Astrocyte (in vitro differentiated cells and primary cell): ENCODE results near the gene HRC. TPM values are rescaled to one million over a fixed set of nuclear protein-coding genes. Genes with fewer than 3 reads are reported as not detected.

Experiments used
- DNase-seq: peaks from one replicate; pipeline ENCODE4 v3.0.0-alpha.2; 2010; ENCODE audit warnings: low read depth
- FAIRE-seq: peaks from 2 replicates; lab custom pipeline; 2011; peaks lifted over from hg19 to GRCh38; lab: Jason Lieb, UNC
- H2AFZ ChIP-seq: 2 replicates; pipeline ENCODE4 v1.6.0; 2012; ENCODE audit warnings: low read depth, low read length, inconsistent platforms
- H3K27ac ChIP-seq: 2 replicates; pipeline ENCODE4 v1.5.1; 2011; ENCODE audit warnings: low read depth, low read length, inconsistent platforms
- H3K27me3 ChIP-seq: 2 replicates; pipeline ENCODE4 v1.6.0; 2011; ENCODE audit warnings: low read length, inconsistent platforms; ENCODE audit not compliant: insufficient read depth
- H3K36me3 ChIP-seq: 2 replicates; pipeline ENCODE4 v1.5.1; 2011; ENCODE audit warnings: low read length, inconsistent platforms; ENCODE audit not compliant: insufficient read depth
- H3K4me1 ChIP-seq: 2 replicates; pipeline ENCODE4 v1.5.1; 2011; ENCODE audit warnings: low read length, inconsistent platforms; ENCODE audit not compliant: insufficient read depth
- H3K4me2 ChIP-seq: 2 replicates; pipeline ENCODE4 v1.6.0; 2012; ENCODE audit warnings: low read length, inconsistent platforms
- H3K4me3 ChIP-seq: 2 replicates; pipeline ENCODE4 v1.5.1; 2011; ENCODE audit warnings: low read depth, mild to moderate bottlenecking, low read length, inconsistent platforms; ENCODE audit not compliant: insufficient read depth
- H3K79me2 ChIP-seq: 2 replicates; pipeline ENCODE4 v1.6.0; 2012; ENCODE audit warnings: mild to moderate bottlenecking, low read length, inconsistent platforms; ENCODE audit not compliant: insufficient read depth
- H3K9ac ChIP-seq: 2 replicates; pipeline ENCODE4 v1.6.0; 2012; ENCODE audit warnings: mild to moderate bottlenecking, low read length, inconsistent platforms
- H3K9me3 ChIP-seq: 2 replicates; pipeline ENCODE4 v1.5.1; 2012; ENCODE audit warnings: low read depth, mild to moderate bottlenecking, low read length, inconsistent platforms; ENCODE audit not compliant: insufficient read depth
- H4K20me1 ChIP-seq: 2 replicates; pipeline ENCODE4 v1.6.0; 2012; ENCODE audit warnings: low read length, inconsistent platforms; ENCODE audit not compliant: insufficient read depth
- H3K27ac Mint-ChIP-seq: one replicate; pipeline ENCODE4 v1.8.0; 2021; ENCODE audit warnings: mild to moderate bottlenecking, mixed read lengths; ENCODE audit not compliant: unreplicated experiment
- H3K27me3 Mint-ChIP-seq: one replicate; pipeline ENCODE4 v1.8.0; 2021; ENCODE audit warnings: low read depth, mixed read lengths; ENCODE audit not compliant: unreplicated experiment
- H3K36me3 Mint-ChIP-seq: one replicate; pipeline ENCODE4 v1.8.0; 2021; ENCODE audit warnings: low read depth, mixed read lengths; ENCODE audit not compliant: unreplicated experiment
- H3K4me1 Mint-ChIP-seq: one replicate; pipeline ENCODE4 v1.8.0; 2021; ENCODE audit warnings: low read depth, mixed read lengths; ENCODE audit not compliant: unreplicated experiment
- H3K4me3 Mint-ChIP-seq: one replicate; pipeline ENCODE4 v1.8.0; 2021; ENCODE audit warnings: mild to moderate bottlenecking, moderate library complexity, mixed read lengths; ENCODE audit not compliant: unreplicated experiment
- H3K9me3 Mint-ChIP-seq: one replicate; pipeline ENCODE4 v1.8.0; 2021; ENCODE audit warnings: mild to moderate bottlenecking, mixed read lengths; ENCODE audit not compliant: unreplicated experiment
- CTCF ChIP-seq: IDR thresholded peaks from 2 replicates; pipeline ENCODE4 v1.5.1; 2011; ENCODE audit warnings: low read depth, mild to moderate bottlenecking, inconsistent platforms, low read length, moderate library complexity; ENCODE audit not compliant: insufficient read depth
- EZH2 ChIP-seq: IDR thresholded peaks from 2 replicates; pipeline ENCODE4 v1.6.1; 2012; ENCODE audit warnings: mild to moderate bottlenecking, low read length, inconsistent platforms; ENCODE audit not compliant: insufficient read depth
- total RNA-seq: library from RNA; stranded (reverse); gene quantifications from 2 replicates; pipeline ENCODE4 v1.2.1, GENCODE V29; 2021

HRC gene
- total RNA-seq, 1 donor from 2014 or later, result not detected

- Mint-ChIP-seq H3K27ac (peak overlapping the region; percentile 60), H3K27me3 (no peaks in the 10 kb centered on the region), H3K36me3 (peaks cover 24% of the 10 kb centered on the region), H3K4me3 (peak overlapping the region; percentile 1), H3K9me3 (peaks cover 2% of the 10 kb centered on the region), H3K4me1 (peaks cover 19% of the 10 kb centered on the region)
- Histone ChIP-seq H3K27ac (no peak overlapping the region), H4K20me1 (peaks cover 48% of the 10 kb centered on the region), H3K4me2 (no peak overlapping the region), H3K36me3 (peaks cover 16% of the 10 kb centered on the region), H3K4me1 (peaks cover 17% of the 10 kb centered on the region), H3K9me3 (no peaks in the 10 kb centered on the region), H3K4me3 (no peak overlapping the region), H3K9ac (no peak overlapping the region), H3K27me3 (no peaks in the 10 kb centered on the region), H3K79me2 (peaks cover 8% of the 10 kb centered on the region), H2AFZ (no peak overlapping the region)
- FAIRE-seq (no peak), DNase-seq (no peak)
- no peak for TF ChIP-seq EZH2
- no peak for TF ChIP-seq CTCF
These were observed 43.8 kb downstream of the HRC start for GRCh38 chr19:49111218-49111998.

- peaks cover 17% of the 10 kb centered on the region for H3K4me1 ChIP-seq
- Mint-ChIP-seq H3K27me3 (no peaks in the 10 kb centered on the region), H3K9me3 (peaks cover 2% of the 10 kb centered on the region), H3K4me3 (peak overlapping the region; percentile 52), H3K4me1 (peaks cover 19% of the 10 kb centered on the region), H3K36me3 (peaks cover 24% of the 10 kb centered on the region), H3K27ac (peak overlapping the region; percentile 71)
- H3K36me3 ChIP-seq, result peaks cover 16% of the 10 kb centered on the region
- no peak overlapping the region for H2AFZ ChIP-seq
- no peak overlapping the region for H3K9ac ChIP-seq
- DNase-seq, result peak; percentile 47
- H3K27me3 ChIP-seq, result no peaks in the 10 kb centered on the region
- peaks cover 56% of the 10 kb centered on the region for H4K20me1 ChIP-seq
- FAIRE-seq, result no peak
- peak overlapping the region; percentile 0 for H3K4me2 ChIP-seq
- no peaks in the 10 kb centered on the region for H3K9me3 ChIP-seq
- H3K79me2 ChIP-seq, result peaks cover 13% of the 10 kb centered on the region
- TF ChIP-seq CTCF (no peak), EZH2 (no peak)
- no peak overlapping the region for H3K27ac ChIP-seq
- no peak overlapping the region for H3K4me3 ChIP-seq
These were observed 44.6 kb downstream of the HRC start for GRCh38 chr19:49110567-49110966.
